ENCODE measurements around the gene TMEM156.

The TMEM156 gene

GRCh38 chr4:39024311-39024865 is 7.8 kb downstream of the TMEM156 start:
- no peak overlapping the region for H3K9ac ChIP-seq
- H3K27ac ChIP-seq, result no peak overlapping the region
- no peaks in the 10 kb centered on the region for H3K79me2 ChIP-seq
- no peaks in the 10 kb centered on the region for H3K27me3 ChIP-seq (ENCODE audit: control insufficient read depth, insufficient read depth, low read length)
- H3K36me3 ChIP-seq (ENCODE audit: control insufficient read depth, insufficient read depth, low read length), result no peaks in the 10 kb centered on the region
- TF ChIP-seq, protein P1, sequence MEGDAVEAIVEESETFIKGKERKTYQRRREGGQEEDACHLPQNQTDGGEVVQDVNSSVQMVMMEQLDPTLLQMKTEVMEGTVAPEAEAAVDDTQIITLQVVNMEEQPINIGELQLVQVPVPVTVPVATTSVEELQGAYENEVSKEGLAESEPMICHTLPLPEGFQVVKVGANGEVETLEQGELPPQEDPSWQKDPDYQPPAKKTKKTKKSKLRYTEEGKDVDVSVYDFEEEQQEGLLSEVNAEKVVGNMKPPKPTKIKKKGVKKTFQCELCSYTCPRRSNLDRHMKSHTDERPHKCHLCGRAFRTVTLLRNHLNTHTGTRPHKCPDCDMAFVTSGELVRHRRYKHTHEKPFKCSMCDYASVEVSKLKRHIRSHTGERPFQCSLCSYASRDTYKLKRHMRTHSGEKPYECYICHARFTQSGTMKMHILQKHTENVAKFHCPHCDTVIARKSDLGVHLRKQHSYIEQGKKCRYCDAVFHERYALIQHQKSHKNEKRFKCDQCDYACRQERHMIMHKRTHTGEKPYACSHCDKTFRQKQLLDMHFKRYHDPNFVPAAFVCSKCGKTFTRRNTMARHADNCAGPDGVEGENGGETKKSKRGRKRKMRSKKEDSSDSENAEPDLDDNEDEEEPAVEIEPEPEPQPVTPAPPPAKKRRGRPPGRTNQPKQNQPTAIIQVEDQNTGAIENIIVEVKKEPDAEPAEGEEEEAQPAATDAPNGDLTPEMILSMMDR (IDR thresholded peaks at IDR 0.05), result no peak
- no peak overlapping the region for H3K4me2 ChIP-seq (ENCODE audit: low read length)
- no peak overlapping the region for H3K4me3 ChIP-seq (ENCODE audit: low read depth, low read length)
- no peaks in the 10 kb centered on the region for H3K4me1 ChIP-seq
- H2AFZ ChIP-seq, result no peak overlapping the region
- H3K9me3 ChIP-seq (ENCODE audit: control insufficient read depth, low read length), result no peaks in the 10 kb centered on the region

- Histone ChIP-seq H2AFZ (no peak overlapping the region), H3K27me3 (ENCODE audit: control insufficient read depth, insufficient read depth, low read length) (no peaks in the 10 kb centered on the region), H3K79me2 (no peaks in the 10 kb centered on the region), H3K36me3 (ENCODE audit: control insufficient read depth, insufficient read depth, low read length) (no peaks in the 10 kb centered on the region), H3K4me3 (ENCODE audit: low read depth, low read length) (no peak overlapping the region), H3K9ac (no peak overlapping the region), H3K27ac (no peak overlapping the region), H3K4me2 (ENCODE audit: low read length) (no peak overlapping the region), H3K4me1 (no peaks in the 10 kb centered on the region), H3K9me3 (ENCODE audit: control insufficient read depth, low read length) (no peaks in the 10 kb centered on the region)
- TF ChIP-seq, protein P1 (IDR thresholded peaks at IDR 0.05), result no peak
Observed at GRCh38 chr4:39023059-39023458, 9.2 kb downstream of the TMEM156 start.

DNA sequence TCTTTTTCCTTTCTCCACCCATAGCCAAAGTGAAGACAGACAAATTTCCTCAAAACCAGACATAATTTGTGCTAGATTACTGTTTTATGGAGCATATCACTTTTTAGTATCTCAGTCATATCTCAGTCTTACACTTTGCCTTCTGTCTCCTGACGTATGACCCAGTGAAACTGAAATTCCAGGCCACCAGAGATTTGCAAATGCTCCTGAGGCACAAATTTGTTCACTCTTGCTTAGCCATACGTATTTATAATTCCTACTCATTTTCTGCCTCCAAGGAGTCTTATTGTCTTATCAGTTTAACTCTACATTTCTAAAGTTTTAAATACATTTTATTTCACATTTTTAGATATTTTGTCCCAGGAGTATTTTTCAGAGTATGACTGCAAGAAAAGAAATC is 10.0 kb downstream of the TMEM156 start:
- Histone ChIP-seq H3K9me3 (ENCODE audit: control insufficient read depth, low read length) (no peaks in the 10 kb centered on the region), H2AFZ (no peak overlapping the region), H3K4me1 (no peaks in the 10 kb centered on the region), H3K36me3 (ENCODE audit: control insufficient read depth, insufficient read depth, low read length) (no peaks in the 10 kb centered on the region), H3K79me2 (no peaks in the 10 kb centered on the region), H3K27ac (no peak overlapping the region), H3K4me2 (ENCODE audit: low read length) (no peak overlapping the region), H3K4me3 (ENCODE audit: low read depth, low read length) (no peak overlapping the region), H3K27me3 (ENCODE audit: control insufficient read depth, insufficient read depth, low read length) (no peaks in the 10 kb centered on the region), H3K9ac (no peak overlapping the region)
- TF ChIP-seq, protein P1 (IDR thresholded peaks at IDR 0.05), result no peak

GRCh38 chr4:39021631-39022030 is 10.6 kb downstream of the TMEM156 start:
- no peaks in the 10 kb centered on the region for H3K4me1 ChIP-seq
- no peak overlapping the region for H3K4me2 ChIP-seq (ENCODE audit: low read length)
- H3K4me3 ChIP-seq (ENCODE audit: low read depth, low read length), result no peak overlapping the region
- no peaks in the 10 kb centered on the region for H3K9me3 ChIP-seq (ENCODE audit: control insufficient read depth, low read length)
- no peak overlapping the region for H3K27ac ChIP-seq
- no peaks in the 10 kb centered on the region for H3K79me2 ChIP-seq
- TF ChIP-seq, protein P1 (IDR thresholded peaks at IDR 0.05), result no peak
- no peak overlapping the region for H3K9ac ChIP-seq
- no peak overlapping the region for H2AFZ ChIP-seq
- no peaks in the 10 kb centered on the region for H3K36me3 ChIP-seq (ENCODE audit: control insufficient read depth, insufficient read depth, low read length)
- no peaks in the 10 kb centered on the region for H3K27me3 ChIP-seq (ENCODE audit: control insufficient read depth, insufficient read depth, low read length)

GRCh38 chr4:39020130-39020529 is 12.1 kb downstream of the TMEM156 start:
- no peaks in the 10 kb centered on the region for H3K36me3 ChIP-seq (ENCODE audit: control insufficient read depth, insufficient read depth, low read length)
- TF ChIP-seq, protein P1 (IDR thresholded peaks at IDR 0.05), result no peak
- no peak overlapping the region for H3K27ac ChIP-seq
- no peaks in the 10 kb centered on the region for H3K27me3 ChIP-seq (ENCODE audit: control insufficient read depth, insufficient read depth, low read length)
- H3K9ac ChIP-seq, result no peak overlapping the region
- no peak overlapping the region for H3K4me2 ChIP-seq (ENCODE audit: low read length)
- H2AFZ ChIP-seq, result no peak overlapping the region
- no peaks in the 10 kb centered on the region for H3K4me1 ChIP-seq
- no peaks in the 10 kb centered on the region for H3K9me3 ChIP-seq (ENCODE audit: control insufficient read depth, low read length)
- H3K4me3 ChIP-seq (ENCODE audit: low read depth, low read length), result no peak overlapping the region
- no peaks in the 10 kb centered on the region for H3K79me2 ChIP-seq

Data from parathyroid adenoma (tissue), 2 donors.